ENCODE data around the gene CCNL2. TPM values are rescaled to one million over a fixed set of nuclear protein-coding genes. Genes with fewer than 3 reads are reported as not detected.

CCNL2 gene
- total and polyA plus RNA-seq, 2 of the 13 experiments (the other 11 are each of a cell fraction or from before 2014, with no cell fraction given) = 105 to 340 TPM

DNA sequence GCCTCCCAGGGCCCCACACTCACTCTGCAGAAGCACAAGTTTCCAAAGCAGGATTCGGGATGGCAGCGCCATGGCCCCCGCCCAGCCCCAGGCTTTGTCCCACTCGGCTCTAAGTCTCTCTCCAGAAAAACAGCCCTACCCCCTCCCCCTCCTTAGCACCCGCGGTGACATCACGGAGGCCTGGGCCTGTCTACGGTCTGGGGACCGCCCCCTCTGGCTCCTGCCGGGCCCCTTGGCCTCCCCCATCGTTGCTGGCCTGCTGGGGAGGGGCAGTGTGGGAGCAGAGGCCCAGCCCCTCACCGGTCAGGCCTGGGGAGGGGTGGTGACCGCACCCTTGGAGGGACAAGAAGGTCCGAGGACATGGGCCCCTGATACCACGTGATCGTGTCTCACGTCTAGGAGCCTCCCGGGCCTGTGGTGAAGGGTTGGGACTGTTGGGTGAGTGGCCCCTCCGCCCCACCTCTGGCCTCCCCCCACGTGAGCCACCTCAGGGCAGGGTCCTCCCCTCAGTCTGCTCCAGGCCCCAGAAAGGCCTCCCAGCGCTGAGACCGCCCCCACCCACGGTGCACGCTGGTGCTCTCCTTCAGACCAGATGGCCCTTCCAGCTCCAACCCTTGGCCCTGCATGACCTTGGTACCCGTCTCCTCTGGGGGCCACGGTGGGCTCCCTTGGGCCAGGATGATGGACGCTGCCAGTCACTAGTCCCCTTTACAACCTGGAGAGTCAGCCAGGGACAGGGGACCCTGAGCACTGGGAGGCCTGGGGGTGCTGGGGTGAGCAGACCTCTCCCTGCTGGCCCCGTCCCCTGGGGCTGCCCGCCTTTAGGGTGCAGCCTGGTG lies 40.5 kb downstream of the CCNL2 start, which contains the start of gene MXRA8 (continued):
- no peak for TF ChIP-seq SALL2 (CRISPR knock-in tag; IDR thresholded peaks at IDR 0.05)
- no peak for TF ChIP-seq ONECUT2 (CRISPR knock-in tag; IDR thresholded peaks at IDR 0.05)
- TF ChIP-seq ELF3 (CRISPR knock-in tag; IDR thresholded peaks at IDR 0.05) = no peak
- no peak for TF ChIP-seq ZNF616 (CRISPR knock-in tag; IDR thresholded peaks at IDR 0.05; ENCODE audit: low read depth)
- TF ChIP-seq ZNF737 (CRISPR knock-in tag; IDR thresholded peaks at IDR 0.05; ENCODE audit: borderline replicate concordance) = no peak
- TF ChIP-seq HCFC1 (IDR thresholded peaks at IDR 0.05; ENCODE audit: low read depth, low read length) = no peak
- TF ChIP-seq ZNF619 (CRISPR knock-in tag; IDR thresholded peaks at IDR 0.05) = no peak
- no peak for TF ChIP-seq MTF2 (CRISPR knock-in tag; IDR thresholded peaks at IDR 0.05; ENCODE audit: borderline replicate concordance)
- no peak for TF ChIP-seq ZNF431 (CRISPR knock-in tag; IDR thresholded peaks at IDR 0.05; ENCODE audit: borderline replicate concordance, low read depth)
- TF ChIP-seq EZH2 (conservative IDR thresholded peaks at IDR 0.05; ENCODE audit: low read depth, low read length) = no peak
- no peak for TF ChIP-seq HES4 (CRISPR knock-in tag; IDR thresholded peaks at IDR 0.05; ENCODE audit: borderline replicate concordance)
- TF ChIP-seq GTF3A (CRISPR knock-in tag; conservative IDR thresholded peaks at IDR 0.05) = no peak
- no peak for TF ChIP-seq CCDC6 (CRISPR knock-in tag; IDR thresholded peaks at IDR 0.05)
- no peak for TF ChIP-seq XRCC5 (optimal IDR thresholded peaks at IDR 0.05; ENCODE audit: low read length)
- no peak for TF ChIP-seq HHEX (CRISPR knock-in tag; IDR thresholded peaks at IDR 0.05)
- no peak for TF ChIP-seq ZNF775 (CRISPR knock-in tag; IDR thresholded peaks at IDR 0.05; ENCODE audit: borderline replicate concordance)
- TF ChIP-seq ZBTB7B (CRISPR knock-in tag; IDR thresholded peaks at IDR 0.05) = peak; percentile 81
- TF ChIP-seq RELA (CRISPR knock-in tag; IDR thresholded peaks at IDR 0.05) = no peak
- no peak for TF ChIP-seq NBN (conservative IDR thresholded peaks at IDR 0.05)
- TF ChIP-seq ZNF614 (CRISPR knock-in tag; IDR thresholded peaks at IDR 0.05; ENCODE audit: borderline replicate concordance) = no peak
- no peak for TF ChIP-seq GTF2F1 (IDR thresholded peaks at IDR 0.05; ENCODE audit: low read length)
- TF ChIP-seq ASH2L (IDR thresholded peaks at IDR 0.05; ENCODE audit: insufficient read length, low read depth, low read length) = no peak
- TF ChIP-seq BCL6 (CRISPR knock-in tag; IDR thresholded peaks at IDR 0.05) = no peak; the same call in 1 of the 2 replicates
- TF ChIP-seq FOXC1 (CRISPR knock-in tag; IDR thresholded peaks at IDR 0.05; ENCODE audit: borderline replicate concordance) = peak; percentile 47; the same call in 1 of the 2 replicates
- TF ChIP-seq HOXA3 (CRISPR knock-in tag; IDR thresholded peaks at IDR 0.05) = no peak
- TF ChIP-seq, protein P1, sequence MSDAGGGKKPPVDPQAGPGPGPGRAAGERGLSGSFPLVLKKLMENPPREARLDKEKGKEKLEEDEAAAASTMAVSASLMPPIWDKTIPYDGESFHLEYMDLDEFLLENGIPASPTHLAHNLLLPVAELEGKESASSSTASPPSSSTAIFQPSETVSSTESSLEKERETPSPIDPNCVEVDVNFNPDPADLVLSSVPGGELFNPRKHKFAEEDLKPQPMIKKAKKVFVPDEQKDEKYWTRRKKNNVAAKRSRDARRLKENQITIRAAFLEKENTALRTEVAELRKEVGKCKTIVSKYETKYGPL (CRISPR knock-in tag; IDR thresholded peaks at IDR 0.05) = no peak
- TF ChIP-seq, protein P2, sequence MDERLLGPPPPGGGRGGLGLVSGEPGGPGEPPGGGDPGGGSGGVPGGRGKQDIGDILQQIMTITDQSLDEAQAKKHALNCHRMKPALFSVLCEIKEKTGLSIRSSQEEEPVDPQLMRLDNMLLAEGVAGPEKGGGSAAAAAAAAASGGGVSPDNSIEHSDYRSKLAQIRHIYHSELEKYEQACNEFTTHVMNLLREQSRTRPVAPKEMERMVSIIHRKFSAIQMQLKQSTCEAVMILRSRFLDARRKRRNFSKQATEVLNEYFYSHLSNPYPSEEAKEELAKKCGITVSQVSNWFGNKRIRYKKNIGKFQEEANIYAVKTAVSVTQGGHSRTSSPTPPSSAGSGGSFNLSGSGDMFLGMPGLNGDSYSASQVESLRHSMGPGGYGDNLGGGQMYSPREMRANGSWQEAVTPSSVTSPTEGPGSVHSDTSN (CRISPR knock-in tag; IDR thresholded peaks at IDR 0.05) = no peak
- TF ChIP-seq, protein P3, sequence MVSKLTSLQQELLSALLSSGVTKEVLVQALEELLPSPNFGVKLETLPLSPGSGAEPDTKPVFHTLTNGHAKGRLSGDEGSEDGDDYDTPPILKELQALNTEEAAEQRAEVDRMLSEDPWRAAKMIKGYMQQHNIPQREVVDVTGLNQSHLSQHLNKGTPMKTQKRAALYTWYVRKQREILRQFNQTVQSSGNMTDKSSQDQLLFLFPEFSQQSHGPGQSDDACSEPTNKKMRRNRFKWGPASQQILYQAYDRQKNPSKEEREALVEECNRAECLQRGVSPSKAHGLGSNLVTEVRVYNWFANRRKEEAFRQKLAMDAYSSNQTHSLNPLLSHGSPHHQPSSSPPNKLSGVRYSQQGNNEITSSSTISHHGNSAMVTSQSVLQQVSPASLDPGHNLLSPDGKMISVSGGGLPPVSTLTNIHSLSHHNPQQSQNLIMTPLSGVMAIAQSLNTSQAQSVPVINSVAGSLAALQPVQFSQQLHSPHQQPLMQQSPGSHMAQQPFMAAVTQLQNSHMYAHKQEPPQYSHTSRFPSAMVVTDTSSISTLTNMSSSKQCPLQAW (CRISPR knock-in tag; IDR thresholded peaks at IDR 0.05) = peak; percentile 38; the same call in 1 of the 2 replicates
